ENCODE data around the gene ZDHHC24.
"Not testable (repeated sequence)": the region's sequence is repeated elsewhere in the genome, so short reads cannot be mapped to it uniquely, and the experiment has no call there.

Gene ZDHHC24

DNA sequence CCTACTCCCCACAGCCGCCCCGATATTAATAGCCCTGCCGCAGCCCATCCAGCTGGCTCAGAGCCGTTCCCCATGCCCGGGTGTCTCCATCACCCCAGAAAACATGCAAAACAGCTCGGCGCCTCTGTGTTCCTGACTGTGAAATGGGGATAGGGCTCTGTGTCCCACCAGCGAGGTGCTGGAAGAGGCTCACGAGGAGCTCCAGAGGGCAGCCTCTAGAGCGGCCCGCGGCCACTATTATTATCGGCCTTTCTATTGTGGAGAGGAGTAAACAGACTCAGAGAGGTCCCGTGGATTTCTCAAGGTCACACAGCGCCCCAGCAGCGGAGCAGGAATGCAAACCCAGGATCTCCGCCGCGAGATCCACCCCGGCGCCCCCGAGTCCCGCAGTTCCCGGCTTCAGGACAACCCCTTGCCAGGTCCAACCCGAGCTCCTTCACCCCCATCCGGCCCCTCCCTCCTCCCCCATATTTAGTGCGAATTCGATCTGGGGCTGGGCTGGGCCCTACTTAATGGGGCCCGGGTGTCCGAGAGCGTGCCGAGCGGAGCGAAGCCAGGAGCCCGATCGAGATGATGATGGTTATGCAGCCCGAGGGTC is 619 bp upstream of the ZDHHC24 start, which contains the start of gene ACTN3:
Gene ACTN3, plus strand, starts transcription at position 536 of the 598 bp plus-strand sequence. Its CDS starts 35 bp downstream, at position 571.
- DNase-seq (ENCODE audit: low read depth, low spot score): no peak

DNA sequence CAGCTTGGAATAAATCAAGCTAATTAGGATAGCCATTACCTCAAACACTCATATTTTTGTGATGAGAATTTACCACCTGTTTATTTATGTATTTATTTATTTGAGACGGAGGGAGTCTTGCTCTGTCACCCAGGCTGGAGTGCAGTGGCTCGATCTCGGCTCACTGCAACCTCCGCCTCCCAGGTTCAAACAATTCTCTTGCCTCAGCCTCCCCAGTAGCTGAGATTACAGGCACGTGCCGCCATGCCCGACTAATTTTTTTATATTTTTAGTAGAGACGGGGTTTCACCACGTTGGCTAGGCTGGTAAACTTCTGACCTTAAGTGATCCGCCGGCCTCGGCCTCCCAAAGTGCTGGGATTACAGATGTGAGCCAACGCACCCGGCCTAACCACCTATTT is 896 bp downstream of the ZDHHC24 start:
- DNase-seq (ENCODE audit: low read depth, low spot score): not testable (repeated sequence)

DNA sequence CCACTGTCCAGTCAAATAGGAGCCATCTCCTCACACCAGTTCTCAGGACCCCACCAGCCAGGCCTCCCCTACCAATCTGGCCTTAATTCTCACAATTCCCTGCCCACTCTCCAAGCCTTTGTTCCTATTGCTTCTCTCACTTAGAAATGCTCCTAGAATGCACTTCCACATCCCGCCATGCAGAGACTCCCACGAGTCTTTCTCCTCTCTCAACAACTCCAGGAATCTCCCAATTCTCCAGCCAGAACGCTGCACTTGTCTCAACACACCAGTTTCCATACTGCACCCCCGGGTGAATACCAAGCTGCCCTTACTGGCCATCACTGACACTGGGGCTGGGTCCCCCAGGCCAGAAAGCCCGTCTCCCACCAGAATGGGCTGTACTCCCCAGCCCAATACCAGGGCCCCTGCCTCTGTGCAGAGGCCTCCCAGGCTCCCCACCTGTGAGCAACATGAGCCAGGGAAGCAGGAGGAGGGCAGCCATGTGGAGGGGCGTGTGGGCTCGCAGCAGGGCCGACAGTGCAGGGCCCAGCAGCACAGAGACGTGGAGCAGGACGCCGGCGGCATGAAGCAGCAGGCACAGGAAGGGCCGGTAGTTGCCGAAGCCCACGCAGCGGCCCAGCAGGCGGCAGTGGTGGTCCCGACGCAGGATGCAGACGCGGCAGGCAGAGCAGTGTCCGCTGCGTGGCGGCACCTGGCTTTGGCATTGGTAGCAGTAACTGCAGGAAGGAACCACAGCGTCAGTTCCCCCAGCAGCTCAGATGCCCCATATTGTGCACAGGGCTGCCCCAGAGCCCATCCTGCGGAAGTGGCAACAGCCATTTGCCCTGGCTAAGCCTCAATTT is 2.4 kb downstream of the ZDHHC24 start:
- DNase-seq (ENCODE audit: low read depth, low spot score): no peak

DNA sequence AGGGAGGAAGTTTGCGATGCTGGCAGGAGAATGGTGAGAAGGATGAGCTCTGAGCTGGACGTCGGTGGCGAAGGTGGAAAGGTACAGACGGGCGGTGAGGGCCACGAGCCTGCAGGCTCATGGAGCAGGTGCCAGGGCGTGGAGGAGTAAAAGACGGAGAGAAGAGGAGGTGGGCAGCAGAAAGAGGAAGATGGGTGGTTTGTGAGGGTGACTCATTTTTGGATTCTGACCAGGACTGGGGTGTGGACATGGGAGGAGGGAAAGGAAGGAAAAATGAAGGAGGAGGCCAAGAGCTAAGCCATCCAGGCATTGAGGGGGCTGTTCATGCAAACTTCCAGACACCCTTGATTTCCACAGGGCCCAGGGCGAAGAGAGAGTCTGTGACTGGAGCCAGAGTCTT is 3.5 kb downstream of the ZDHHC24 start:
- no peak for DNase-seq (ENCODE audit: low read depth, low spot score)

DNA sequence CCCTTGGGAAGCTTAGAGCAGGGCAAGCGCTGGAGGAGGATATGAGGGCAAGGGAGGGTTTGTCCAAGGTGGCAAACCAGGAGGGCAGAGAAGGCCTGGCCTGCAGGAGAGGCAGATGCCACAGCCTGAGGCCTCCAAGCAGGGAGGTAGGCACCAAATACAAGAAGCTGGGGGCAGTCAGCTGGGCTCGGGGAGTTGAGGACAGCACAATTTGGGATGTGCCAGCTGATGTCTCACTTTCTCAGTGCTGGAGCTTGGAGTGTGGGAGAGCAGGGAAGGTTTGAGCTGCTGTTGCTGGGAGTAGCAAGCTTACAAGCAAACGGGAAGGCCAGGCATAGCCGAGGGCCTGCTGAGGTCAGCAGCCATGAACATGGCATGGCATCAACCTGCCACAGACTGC is 4.0 kb downstream of the ZDHHC24 start:
- DNase-seq (ENCODE audit: low read depth, low spot score): no peak

DNA sequence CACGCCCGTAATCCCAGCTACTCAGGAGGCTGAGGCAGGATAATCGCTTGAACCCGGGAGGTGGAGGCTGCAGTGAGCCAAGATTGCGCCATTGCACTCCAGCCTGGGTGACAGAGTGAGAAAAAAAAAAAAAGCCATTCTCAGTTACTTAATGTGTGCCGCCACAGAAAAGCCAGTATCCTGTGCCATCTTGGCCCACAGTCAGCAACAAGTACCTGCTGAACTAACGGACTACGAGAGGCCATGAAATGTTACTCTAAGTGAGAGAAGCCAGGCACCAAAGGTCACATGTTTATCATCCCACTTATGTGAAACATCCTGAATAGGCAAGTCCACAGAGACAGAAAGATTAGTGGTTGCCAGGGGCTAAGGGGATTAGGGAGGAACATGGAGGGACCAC is 5.2 kb downstream of the ZDHHC24 start:
- DNase-seq (ENCODE audit: low read depth, low spot score): not testable (repeated sequence)

DNA sequence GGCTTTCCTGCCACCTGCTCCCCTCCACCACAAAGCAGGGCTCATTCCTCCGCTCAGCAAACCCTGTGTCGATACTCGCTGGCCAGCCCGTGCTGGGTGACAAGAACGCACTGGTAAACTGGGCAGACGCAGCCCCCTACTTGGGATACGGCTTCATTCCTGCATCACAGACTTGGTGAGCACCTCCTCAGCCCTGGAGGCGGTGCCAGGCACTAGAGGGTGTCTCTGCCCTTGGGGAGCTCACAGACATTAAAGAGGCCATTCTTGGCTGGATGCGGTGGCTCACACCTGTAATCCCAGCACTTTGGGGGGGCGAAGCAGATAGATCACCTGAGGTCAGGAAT is 6.0 kb downstream of the ZDHHC24 start:
- no peak for DNase-seq (ENCODE audit: low read depth, low spot score)

DNA sequence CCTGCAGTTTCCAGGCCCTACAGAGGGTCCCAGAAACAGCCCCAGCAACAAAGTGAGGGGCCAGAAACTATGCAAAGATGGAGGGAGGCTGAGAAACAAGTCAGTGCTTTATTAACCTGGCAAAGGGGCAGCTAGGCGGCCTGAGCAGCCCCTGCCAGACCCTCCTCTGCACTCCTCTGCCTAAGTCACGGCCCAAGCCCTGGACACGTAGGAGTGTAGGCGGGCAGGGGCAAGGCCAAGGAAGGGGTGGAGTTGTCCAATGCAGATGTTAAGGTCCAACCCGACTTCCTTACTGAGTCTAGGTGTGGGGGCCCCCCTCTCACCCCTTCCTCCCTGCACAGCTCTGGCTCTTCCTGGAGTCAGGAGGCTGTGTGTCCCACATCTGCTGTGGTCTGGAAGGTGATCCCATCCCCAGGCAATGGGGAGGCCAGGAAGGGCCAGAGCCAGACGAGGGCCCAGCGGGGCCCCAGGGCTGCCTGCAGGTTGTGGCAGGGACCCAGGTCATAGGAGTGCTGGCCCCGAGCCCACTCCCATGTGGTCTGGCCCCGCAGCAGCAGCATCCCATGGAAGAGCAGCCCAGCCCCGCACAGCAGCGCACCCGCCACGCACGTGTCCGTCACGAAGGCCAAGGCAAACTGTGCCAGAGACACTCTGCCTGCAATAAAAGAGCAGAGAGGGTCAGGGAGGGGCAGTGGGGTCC is 6.5 kb downstream of the ZDHHC24 start:
- no peak for DNase-seq (ENCODE audit: low read depth, low spot score)

DNA sequence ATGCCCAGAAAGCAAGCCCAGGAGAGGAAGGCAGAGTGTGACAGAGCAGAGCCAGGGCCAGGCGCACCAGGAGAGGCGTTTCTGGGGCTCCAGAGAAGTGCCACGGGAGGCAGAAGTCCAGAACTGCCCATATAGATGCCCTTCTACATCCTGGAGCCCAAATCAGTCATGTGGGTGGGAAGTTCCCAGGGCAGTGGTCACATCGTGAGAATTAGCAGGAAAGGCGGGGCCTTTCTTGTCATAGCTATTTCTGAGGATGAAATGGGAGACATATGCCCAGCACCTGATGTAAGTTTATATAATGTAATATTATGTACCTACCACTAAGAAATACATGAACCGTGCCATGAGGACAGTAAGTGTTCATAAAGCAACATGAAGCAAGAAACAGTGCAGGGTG is 13.1 kb downstream of the ZDHHC24 start:
- no peak for DNase-seq (ENCODE audit: low read depth, low spot score)

DNA sequence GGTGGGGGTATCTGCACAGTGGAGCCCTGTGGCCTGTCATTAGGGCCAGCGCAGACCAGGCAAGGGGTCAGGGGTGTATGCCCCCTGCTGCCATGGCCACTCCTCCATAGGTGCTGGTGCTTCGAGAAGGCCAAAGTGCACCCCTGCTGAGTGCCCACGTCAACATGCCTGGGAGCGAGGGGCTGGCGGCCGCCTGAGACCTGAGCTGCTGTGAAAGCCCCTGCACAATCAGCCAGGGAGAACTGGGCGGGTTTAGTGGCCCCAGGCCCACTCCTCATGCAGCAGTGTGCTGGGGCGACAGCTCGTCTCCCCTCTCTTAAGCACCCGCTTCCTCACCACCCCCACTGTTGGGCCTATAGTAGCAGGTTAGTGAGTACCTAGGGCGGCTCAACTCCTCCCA is 14.0 kb downstream of the ZDHHC24 start:
- DNase-seq (ENCODE audit: low read depth, low spot score): no peak

DNA sequence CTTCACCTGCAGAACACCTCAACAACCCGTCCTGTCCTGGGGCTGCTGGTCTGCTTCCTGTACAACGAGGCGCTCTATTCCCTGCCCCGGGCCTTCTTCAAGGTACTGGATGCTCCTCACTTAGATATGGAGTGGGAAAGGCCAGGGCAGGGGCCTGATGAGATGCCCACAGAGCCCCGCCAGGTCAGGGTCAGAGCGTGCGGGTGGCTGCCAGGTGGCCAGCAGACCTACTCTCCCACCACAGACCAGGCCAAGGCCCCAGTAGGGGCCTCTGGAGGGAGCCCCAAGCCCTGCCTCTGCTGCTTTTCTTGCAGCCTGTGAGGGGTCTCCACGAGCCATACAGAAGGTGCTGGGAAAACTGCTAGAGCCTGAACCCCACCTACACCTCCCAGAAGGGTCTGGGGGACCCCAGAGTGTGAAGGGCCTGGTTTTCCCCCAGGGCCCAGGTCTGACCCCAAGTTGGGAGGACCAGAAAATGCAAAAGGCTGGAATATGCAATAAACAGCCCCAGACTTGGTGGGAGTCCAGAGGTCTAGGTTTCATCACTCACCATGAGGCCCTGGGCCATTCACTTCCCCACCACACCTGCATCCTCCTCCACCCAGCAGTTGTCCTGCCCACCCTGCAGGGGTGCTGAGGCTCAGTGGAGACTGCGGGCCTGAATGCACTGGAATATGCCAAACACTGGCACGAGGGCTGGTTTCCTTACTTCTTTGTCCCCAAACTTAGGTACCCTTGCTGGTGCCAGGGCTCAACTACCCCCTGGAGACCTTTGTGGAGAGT is 14.7 kb downstream of the ZDHHC24 start:
- DNase-seq (ENCODE audit: low read depth, low spot score): no peak

DNA sequence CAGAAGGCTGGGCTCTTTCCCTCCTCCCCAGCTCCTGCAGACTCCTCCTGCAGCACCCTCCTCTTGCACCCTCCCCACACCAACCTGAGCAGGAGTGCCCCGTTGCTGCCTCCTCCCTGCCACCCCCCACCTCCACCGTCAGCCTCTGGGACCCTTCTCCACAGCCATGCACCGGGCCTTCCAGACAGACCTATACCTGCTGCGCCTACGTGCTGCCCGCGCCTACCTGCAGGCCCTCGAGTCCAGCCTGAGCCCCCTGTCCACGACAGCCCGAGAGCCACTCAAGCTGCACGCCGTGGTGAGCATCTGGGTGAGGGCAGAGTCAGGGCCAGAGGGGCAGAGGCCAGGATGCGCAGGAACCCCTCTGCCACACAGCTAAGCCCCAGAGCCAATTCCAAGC is 16.2 kb downstream of the ZDHHC24 start:
- no peak for DNase-seq (ENCODE audit: low read depth, low spot score)

DNA sequence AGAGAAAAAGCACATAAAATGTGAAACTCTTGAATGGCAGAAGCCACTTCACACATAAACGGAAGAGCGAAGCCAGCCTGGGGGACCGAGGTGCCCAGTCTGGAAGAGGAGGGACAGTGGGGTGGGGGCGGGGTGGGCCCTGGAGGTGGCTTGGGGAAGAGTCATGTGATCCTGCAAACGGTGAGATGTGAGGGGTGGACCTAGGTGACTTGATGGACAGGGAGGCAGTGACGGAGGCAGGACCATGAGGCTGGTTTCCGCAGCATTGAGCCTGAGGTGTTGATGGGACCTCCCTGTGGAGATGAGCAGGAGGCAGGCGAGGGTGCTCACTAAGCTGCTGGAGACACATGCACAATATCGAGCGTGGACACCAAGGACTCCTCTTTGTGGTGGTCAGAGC is 16.8 kb downstream of the ZDHHC24 start:
- DNase-seq (ENCODE audit: low read depth, low spot score): no peak

DNA sequence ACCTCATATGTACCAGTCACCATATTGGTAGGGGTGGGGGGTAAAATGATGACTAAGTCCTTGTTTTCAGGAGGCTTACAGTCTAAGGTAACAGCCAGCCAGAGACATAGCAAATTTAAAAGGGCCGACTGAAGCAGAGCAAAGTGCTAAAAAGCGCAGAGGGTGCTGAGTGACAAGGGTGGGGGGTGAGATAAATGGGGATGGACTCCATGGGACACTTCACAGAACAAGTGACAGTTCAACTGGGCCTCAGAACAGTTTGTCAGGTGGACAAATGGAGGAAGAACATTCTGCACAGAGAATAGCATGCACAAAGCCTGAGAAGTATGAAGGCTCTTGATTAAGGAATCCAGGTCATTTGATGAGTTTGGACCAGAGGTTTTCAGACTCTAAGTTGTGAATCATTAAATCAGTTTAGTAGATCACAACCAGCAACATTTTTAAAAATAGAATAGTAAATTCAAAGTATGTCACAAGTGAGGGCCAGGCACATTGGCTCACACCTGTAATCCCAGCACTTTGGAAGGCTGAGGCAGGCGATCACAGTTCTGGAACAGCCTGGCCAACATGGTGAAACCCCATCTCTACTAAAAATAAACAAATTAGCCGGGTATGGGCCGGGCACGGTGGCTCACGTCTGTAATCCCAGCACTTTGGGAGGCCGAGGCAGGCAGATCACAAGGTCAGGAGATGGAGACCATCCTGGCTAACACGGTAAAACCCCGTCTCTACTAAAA is 21.4 kb downstream of the ZDHHC24 start:
- no peak for DNase-seq (ENCODE audit: low read depth, low spot score)

DNA sequence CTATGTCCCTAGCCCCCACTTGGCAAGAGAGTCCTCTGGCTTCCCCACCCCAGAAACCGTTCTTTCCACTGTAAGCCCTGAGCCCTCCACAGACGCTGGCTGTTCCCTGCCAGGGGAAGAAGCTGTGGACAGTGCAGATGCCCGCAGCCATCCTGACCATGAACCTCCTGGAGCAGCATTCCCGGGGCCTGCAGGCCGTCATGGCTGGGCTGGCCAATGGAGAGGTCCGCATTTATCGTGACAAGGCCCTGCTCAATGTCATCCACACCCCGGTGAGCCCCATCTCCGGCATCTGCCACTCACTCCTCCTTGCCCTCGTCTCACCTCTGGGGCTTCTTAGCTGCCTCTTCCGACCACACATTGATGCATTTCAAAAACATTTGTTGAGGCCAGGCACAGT is 22.2 kb downstream of the ZDHHC24 start:
- no peak for DNase-seq (ENCODE audit: low read depth, low spot score)

DNA sequence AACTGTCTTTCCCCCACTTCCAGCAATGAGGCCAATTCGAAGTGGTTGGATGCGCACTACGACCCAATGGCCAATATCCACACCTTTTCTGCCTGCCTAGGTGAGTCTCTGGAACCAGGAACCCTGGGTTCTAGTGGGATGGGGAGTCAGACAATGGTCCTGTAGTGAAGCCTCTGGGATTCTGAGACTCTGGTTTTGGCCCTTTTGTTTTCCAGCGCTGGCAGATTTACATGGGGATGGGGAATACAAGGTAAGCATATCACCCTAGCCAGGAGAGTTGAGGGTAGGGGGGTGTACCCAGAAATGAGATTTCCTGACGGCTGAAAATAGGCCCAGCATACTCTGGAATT is 34.9 kb downstream of the ZDHHC24 start:
- DNase-seq (ENCODE audit: low read depth, low spot score): no peak

DNA sequence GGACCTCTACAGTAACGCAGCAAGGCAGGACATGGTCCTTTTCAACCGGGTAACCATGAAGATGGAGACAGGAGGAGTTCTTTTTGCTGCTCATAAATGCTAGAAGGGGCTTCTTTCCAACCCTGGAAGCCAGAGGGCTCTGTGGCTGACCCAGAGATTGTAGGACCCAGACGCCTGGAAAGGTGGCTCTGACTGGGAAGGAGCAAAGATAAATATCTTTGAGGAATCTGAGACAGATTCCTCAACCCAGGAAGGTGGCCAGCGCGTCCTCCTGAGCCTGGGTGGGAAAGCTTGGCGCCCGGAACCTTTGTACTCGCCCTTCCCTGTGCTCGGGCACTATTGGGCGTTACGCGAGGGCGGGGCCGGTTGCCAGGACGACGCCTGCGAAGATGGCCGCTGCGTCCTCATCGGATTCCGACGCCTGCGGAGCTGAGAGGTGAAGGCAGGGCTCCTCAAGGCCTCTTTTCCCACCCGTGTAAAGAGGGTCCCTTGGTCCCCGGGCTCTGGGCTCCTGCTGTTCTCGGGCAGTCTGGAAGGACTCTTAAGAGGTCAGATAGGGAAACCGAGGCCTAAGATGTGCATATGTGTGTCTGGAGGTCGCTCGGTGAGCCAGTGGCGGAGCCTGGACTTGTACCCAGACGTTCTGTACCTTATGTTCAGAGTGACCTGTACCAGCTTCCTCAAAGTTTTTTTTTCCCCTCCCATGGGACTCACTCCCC is 35.4 kb downstream of the ZDHHC24 start, which contains the start of gene BBS1:
Gene BBS1, plus strand, starts transcription at position 365 of the 719 bp plus-strand sequence. Its CDS starts 25 bp downstream, at position 390.
- peak; percentile 29 for DNase-seq (ENCODE audit: low read depth, low spot score)

DNA sequence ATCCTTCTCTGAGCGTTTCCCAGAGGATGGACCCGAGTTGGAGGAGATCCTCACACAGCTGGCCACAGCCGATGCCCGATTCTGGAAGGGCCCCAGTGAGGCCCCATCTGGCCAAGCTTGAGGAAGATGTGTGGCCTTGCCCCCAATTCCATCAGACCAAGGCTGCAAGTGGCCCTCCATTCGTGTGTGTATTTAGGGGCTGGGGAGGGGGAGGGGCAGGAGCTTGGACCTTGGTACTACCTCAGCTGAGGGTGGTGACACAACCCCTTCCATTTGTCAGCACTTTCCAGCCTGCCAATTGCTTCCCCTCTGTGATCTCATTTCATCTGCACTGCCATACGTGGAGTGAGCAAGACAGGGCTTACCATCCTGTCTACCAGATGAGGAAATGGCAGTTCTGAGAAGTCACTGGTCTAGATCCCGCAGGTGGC is 36.7 kb downstream of the ZDHHC24 start:
- no peak for DNase-seq (ENCODE audit: low read depth, low spot score)

DNA sequence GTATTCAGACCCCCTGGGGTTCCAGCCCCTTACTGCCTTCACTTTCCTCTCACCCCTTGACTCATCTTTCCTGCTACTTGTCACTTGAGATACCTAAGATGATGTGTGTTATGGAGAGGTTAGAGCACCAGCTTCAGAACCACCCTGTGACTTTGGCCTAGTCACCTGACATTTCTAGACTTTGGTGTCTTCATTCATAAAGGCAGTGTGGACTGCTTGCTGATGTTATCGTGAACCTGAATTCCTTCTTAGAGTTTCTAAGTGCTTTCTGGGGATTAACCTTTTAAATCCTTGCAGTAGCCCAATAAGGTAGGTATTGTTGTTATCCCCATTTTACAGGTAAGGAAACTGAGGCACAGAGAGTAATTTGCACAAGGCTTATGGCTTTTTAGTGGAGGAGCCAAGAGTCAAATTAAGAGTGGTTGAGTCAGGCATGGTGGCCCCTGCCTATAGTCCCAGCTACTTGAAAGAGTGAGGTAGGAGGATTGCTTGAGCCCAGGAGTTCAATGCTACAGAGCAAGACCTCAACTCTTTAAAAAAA is 40.5 kb downstream of the ZDHHC24 start:
- DNase-seq (ENCODE audit: low read depth, low spot score): no peak

DNA sequence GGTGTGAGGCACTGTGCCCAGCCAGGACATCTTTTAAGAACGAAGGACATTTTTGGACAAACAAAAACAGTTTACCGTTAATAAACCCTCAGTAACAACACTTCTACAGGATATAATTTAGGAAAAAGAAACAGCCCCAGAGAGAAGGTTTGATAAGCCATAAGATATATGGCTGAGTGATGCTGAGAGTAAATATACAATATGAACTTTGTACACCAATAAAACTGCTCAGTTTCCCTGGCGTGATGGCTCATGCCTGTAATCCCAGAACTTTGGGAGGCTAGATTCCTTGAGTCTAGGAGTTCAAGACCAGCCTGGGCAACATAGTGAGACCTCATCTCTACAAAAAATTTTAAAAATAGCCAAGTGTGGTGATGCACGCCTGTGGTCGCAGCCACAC is 47.3 kb downstream of the ZDHHC24 start:
- no peak for DNase-seq (ENCODE audit: low read depth, low spot score)

Data from brain pericyte (primary cell).